GM19397 (cell line): Measurements from ENCODE around the gene DNM1.
"Not testable (repeated sequence)": the region's sequence is repeated elsewhere in the genome, so short reads cannot be mapped to it uniquely, and the experiment has no call there.

Experiments
- ATAC-seq: cut with Tn5 transposase; IDR thresholded peaks from one replicate; pipeline ENCODE4 v1.9.1; 2021; ENCODE audit warnings: mild to moderate bottlenecking, moderate library complexity; ENCODE audit not compliant: unreplicated experiment

Gene DNM1

DNA sequence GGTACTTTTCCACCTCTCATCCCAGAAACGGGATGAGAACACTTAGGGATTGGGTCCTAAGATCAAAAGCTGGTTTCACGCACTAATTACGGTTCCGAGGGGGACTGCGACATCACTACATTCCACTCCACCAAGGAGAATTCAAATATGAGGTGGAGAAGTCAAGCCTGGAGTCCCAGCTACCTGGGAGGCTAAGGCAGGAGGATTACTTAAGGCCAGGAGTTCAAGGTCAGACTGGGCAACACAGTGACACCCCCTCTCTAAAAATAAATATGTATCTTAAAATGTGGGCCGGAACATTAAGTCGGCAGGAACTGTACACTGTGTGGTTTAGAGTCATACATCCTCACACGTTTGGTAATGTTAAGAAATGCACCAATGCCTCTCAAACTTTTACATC, 71.1 kb downstream of the DNM1 start:
- no peak for ATAC-seq

DNA sequence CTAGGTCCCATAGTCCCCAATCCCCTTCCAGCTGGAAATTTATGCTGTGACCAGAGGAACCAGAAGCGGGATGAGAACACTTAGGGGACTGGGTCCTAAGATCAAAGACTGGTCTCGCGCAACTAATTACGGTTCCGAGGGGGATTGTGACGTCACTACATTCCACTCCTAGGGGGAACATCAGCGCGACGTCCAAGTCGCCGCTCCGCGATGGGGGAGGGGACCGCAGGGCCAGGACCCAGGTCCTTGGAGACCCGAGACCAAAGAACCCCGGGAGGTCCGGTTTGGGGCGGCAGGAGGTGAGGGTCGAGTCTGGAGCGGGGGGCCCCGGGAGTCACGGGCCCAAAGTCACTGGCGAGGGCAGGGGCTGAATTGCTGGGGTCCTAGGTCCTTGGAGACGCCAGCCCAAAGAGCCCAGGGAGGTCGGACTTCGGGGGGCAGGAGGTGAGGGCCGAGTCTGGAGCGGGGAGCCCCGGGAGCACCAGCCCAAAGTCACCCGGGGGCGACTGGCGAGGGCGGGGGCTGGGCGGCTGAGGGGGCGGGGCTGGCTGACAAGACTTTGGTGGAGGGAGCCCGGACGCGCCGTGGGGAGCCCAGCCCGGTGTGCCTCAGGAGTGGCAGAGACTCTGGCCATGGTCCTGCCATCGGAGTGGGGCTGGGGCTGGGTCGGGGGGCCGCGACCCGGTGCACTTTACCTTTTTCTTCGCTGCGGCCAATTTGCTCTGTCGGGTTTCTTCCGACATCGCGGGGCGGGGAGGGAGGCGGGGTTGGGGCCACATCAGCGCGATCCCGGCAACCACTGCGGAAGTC, 72.2 kb downstream of the DNM1 start, which contains the start of gene GOLGA2:
GOLGA2 (minus strand) TSS at position 810 of the 810 bp plus-strand sequence; CDS start at position 779, 31 bp downstream.
- ATAC-seq = peak; percentile 42

DNA sequence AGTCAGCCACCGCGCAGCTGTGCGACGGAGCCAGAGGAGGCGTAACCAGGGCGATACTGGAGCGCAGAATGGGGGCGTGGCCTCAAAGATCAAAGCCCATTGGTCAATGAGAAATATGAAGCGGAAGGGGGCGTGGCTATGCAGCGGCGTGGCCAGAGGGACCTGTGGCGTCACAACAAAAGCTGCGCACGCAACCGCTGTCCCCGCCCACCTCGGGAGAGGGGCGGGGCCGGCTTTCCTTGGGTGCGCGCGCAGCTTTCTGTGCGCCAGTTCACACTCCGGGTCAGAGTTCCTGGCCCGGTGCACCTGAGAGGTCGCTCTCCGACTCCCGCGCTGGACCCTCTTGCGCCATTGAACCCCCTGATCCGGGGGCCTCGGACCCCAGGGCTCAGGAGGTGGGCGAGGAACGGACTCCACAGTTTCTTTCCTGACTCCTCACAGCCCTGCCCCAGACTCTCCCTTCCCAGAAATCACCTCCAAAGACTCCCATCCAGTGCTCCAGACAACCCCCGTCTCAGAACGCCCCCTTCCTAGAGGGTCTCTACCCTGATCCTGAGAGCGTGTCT, 72.9 kb downstream of the DNM1 start, which contains the start of gene SWI5:
SWI5 (plus strand) TSS at position 269 of the 566 bp plus-strand sequence.
- ATAC-seq = peak; percentile 94

DNA sequence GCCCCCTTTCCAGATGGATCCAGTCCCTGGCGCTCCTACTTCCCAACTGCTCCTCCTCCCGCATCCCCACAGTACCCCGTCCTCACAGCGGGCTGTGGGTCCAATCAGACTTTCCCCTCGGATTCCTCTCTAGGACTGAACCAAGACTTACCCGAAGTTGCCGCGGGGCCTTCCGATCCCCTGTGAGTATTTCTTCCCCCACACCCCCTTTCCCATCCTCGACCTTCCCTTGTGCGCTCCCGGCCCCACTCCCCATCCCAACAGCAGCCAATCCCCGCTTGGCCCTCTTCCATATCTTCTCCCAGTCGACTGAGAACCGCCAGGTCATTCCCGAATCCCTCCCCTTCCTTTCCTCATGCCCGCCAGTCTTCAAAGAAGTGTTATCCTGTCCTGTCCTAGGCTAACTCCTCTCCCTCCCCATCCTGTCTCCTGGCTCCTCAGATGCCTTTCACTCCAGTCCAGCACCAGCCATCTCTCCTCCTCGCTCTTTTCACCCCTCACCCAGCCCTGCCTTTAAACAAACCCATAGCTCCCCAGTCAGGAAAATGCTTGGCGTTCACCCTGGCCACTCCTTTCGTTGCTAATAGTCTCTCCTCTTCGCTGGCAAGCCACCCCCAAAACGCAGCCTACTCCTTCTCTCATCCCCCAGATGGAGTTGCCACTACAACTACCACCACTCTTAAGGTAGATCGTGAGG, 73.5 kb downstream of the DNM1 start:
- ATAC-seq = no peak

DNA sequence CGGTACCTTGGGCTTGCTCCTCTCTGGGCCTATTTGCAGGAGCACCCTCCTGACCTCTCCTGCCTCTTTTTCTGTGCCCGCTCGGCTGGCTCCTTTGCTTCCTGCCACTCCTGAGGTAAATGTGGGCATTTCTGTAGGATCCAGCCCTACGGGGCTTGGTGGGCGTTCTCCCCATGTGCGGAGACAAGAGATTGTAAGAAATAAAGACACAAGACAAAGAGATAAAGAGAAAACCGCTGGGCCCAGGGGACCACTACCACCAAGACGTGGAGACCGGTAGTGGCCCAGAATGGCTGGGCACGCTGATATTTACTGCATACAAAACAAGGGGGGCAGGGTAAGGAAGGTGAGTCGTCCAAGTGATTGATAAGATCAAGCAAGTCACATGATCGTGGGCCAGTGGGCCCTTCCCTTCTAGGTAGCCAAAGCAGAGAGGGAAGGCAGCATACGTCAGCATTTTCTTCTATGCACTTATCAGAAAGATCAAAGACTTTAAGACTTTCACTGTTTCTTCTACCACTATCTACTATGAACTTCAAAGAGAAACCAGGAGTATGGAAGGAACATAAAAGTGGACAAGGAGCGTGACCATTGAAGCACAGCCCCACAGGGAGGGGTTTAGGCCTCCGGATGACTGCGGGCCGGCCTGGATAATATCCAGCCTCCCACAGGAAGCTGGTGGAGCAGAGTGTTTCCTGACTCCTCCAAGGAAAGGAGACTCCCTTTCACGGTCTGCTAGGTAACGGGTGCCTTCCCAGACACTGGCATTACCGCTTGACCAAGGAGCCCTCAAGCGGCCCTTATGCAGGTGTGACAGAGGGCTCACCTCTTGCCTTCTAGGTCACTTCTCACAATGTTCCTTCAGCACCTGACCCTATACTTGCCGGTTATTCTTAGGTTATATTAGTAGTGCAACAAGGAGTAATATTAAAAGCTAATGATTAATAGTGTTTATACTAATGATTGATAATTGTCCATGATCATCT, 76.2 kb downstream of the DNM1 start:
- ATAC-seq = not testable (repeated sequence)

GRCh38 chr9:128280084-128280622, 77.0 kb downstream of the DNM1 start:
- ATAC-seq = no peak

GRCh38 chr9:128282500-128282899, 79.3 kb downstream of the DNM1 start:
- ATAC-seq = no peak

DNA sequence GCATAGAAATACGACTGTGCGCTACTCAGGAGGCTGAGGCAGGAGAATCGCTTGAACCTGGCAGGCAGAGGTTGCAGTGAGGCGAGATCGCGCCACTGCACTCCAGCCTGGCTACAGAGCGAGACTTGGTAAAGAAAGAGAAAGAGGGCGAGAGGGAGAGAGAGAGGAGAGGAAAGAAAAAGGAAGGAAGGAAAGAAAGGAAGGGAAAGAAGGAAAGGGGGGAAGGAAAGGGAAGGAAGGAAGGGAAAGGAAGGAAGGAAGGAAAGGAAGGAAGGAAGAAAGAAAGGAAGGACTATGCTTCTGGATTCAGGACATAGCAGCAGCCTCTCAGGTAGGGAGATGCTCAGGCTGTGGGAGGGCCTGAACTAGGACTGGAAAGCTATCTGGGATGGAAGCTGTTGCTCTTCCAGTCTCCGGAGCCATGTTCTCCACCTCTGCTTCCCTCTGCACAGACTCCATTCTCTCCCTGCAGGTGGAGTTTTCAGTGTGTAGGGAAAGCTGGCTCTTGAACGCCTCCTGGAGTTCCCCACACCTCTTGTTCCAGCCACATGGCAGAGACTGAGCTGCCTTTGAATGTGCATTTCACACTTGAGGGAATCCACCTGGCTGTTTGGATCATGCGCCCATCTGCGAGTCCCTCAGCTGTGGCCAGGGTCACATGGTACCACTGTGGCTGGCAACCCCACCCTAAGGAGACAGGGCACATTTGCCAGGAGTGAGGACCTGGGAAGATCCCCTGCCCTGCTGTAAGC, 82.0 kb downstream of the DNM1 start:
- no peak for ATAC-seq

- ATAC-seq = no peak
These were observed 83.3 kb downstream of the DNM1 start for GRCh38 chr9:128286440-128286839.

DNA sequence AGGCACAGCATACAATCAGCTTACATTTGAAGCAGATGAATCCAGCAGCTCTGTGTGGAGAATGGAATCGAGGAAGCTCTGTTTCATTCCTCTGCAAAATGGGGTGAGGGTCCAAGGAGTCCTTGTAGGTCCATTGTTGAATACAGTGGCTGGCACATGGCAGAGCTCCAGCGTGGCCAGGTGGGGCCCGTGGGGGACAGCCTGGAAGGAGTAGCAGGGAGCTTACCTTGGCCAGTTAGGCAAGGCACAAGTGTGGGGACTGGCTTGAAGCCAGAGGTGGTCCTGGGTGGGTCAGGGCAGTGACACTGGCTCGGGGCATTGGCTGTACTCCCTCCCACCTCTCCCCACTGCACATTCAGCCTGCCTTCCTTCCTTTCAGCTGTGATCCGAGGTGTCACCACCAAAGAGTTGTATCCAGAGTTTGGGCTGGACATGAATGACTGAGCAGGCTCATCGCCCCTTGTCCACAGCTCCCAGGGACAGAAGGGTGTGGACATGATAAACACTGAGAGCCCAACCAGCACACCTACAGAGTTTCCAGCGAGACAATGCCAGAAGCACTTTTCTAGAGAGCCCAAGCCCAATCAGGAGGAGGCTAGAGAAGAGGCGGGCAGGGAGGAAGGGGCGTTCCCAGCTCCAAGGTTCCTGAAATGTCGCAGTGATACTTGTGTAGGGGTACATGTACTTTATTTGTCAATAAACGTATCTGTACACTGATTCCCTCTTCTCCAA, 85.3 kb downstream of the DNM1 start:
- ATAC-seq = no peak

- ATAC-seq = no peak
These were observed 88.8 kb downstream of the DNM1 start for GRCh38 chr9:128292009-128292408.

DNA sequence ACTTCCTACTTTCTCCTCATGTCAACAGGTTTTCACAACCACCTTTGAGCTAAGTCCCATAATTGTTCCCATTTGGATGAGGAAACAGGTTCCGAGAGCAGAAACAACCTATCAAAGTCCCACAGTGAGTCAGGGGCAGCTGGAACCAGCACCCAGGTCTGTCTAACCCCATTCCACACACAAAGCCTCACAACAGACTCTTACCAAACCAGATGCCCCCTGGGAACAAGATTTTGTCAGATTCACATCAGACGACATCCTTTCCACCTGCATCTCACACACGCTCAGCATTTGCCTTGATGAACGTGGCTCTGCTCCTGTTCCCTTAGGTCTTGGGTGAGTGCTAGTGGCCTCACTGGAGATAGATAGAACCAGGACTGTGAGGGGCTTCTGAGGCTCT, 89.9 kb downstream of the DNM1 start:
- ATAC-seq = no peak

DNA sequence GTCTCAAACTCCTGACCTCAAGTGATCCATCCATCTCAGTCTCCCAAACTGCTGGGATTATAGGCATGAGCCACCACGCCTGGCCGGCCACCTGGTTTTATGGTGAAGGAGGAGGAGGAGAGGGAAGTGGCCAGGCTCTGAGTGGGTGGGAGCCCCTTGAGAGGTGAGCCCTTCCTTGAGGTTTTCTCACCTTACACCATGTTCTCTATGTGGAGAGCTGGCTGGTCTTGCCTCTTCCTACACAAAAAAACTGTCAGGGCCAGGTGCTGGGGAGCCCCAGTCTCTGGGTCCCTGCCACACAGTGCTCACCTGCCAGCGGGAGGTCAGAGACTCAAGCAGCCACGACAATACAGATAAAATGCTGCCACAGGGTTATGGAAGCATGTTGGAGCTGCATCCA, 91.0 kb downstream of the DNM1 start:
- ATAC-seq = no peak

DNA sequence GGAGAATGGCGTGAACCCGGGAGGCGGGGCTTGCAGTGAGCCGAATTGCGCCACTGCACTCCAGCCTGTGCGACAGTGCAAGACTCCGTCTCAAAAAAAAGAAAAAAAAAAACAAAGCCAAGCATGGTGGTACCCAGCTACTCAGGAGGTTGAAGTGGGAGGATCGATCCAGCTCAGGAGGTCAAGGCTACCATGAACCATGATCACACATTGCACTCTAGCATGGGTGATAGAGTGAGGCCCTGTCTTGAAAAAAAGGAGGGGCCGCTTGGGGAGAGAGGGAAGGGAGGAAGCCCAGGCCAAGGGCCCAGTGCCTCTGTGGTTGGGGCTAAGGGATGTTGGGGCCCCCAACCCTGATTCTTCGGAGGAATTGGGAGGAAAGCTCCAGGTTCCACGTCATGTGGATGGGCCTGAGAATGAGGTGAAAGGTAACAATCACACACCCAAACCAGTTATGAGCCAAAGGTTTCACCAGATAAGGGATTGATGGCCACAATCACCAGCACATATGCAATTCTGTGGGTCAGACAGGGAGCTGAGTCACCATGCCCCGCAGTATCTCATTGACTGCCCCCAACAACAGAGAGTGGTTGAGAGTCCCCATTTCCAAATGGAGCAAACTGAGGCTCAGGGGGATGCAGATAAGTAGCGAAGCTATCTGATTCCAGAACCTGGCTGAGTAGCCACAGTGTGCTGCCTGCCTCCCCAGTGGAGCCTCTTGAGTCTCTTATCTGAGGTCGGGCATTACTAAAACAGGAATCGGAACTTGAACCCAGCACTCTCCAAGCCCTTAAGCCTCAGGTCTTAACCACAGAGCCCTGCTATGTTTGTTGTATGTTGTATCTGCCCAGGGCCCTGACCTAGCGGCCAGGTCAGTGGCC, 93.4 kb downstream of the DNM1 start:
- no peak for ATAC-seq

DNA sequence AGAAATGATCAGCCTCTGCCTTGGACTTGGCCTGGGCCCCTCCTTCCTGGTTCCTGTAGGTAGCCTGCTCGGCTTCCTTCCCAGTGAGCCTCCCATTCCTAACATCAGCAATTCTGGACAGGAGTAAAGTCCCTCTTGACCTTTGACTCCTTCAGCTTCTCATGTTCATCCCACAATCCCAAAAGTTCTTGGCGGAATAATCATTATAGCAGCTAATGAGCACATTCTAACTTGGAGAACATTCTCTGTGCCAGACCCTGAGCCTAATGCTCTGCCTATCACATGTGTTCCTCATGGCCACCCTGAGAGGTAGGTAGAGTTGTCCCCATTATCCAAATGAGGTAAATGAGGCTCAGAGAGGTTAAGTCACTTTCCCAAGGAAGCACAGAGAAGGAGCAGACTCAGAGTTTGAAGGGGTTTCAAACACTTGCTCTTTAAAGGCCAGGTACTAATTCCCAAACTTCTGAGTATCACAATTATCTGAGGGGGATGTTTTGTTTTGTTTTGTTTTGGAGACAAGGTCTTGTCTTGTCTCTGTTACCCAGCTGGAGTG, 94.1 kb downstream of the DNM1 start:
- no peak for ATAC-seq

- no peak for ATAC-seq
These were observed 95.6 kb downstream of the DNM1 start for GRCh38 chr9:128298535-128299482.
